ENCODE results near the gene C10orf67.
A peak's percentile ranks its signal among the peaks of the same experiment; 100 is the strongest.
"Not testable (repeated sequence)": the region's sequence is repeated elsewhere in the genome, so short reads cannot be mapped to it uniquely, and the experiment has no call there.

The C10orf67 gene

DNA sequence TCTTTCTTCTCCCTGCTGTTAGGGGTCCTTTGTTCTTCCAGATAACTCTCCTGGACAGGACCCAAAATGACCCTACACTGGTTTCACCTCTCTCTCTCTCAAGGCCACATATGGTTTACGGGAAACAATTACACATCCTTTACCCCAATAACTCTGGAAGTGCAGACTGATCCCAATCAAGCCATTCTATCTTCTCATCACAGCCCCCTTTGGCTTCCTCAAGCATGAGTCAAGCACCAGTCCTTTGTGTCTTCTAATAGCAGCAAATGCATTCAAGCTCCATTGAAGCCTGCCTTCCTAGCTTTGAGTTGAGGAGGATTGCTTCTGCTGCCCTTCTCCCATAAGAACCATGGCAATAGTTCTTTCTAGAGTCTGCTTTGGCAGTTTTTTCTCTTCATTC is 20.2 kb downstream of the C10orf67 start:
- DNase-seq (ENCODE audit: low read depth in 2 of 2): no peak

DNA sequence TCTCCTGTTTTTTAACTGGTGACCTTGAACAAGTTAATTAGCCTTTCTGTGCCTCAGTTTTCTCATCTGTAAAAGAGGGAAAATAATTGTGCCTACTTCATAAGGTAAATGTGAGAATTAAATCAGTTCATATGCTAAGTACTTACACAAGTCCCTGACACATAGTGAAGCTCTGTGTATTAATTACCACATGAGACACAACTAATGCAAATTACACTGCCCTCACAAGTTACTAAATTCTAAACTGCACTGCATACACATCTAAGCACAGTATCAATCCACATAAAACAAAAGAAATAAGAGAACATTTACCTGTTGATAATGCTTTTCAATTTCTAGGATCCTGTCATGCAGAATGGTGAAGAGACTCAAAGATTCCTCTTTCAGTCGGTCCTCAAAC is 22.5 kb downstream of the C10orf67 start:
- DNase-seq (ENCODE audit: low read depth in 2 of 2): no peak

DNA sequence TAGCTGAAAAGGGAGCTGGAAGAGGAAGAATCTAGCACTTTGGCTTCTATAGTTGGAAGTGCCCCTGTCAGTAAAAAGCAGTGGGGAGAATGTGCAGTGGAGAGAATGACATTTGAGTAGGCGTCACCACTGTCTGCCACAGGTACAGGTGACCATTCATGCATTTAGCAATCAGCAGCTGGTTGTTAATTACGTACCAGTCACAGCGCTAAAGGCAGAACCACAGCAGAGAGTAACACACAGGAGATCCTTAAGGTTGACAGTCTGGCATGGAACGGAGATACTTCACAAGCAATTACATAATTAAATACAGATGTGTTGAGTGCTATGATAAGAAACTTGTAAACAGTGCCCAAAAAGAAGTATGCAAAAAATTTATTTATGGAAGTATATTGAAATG is 24.8 kb downstream of the C10orf67 start:
- no peak for DNase-seq (ENCODE audit: low read depth in 2 of 2)

GRCh38 chr10:23318359-23318758 is 26.2 kb downstream of the C10orf67 start:
- DNase-seq (ENCODE audit: low read depth in 2 of 2): no peak

GRCh38 chr10:23317416-23317815 is 27.2 kb downstream of the C10orf67 start:
- DNase-seq (ENCODE audit: low read depth in 2 of 2): no peak

DNA sequence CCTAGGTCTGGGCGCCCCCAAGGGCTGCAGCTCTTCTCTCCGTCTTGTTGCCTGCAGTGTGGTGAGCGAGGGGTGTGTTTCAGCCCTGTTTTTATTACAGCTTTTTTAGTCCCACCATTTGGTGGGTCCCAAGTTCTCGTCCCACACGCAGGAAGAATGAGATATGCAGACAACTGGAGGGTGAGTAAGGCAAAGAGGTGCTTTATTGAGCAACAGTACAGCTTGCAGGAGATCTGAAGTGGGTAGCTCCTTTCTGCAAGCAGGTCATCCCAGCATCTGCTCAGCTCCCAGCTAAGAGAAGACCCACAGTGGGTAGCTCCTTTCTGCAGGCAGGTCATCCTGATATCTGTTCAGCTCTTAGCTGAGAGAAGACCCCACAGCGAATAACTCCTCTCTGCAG is 28.2 kb downstream of the C10orf67 start:
- no peak for DNase-seq (ENCODE audit: low read depth in 2 of 2)

DNA sequence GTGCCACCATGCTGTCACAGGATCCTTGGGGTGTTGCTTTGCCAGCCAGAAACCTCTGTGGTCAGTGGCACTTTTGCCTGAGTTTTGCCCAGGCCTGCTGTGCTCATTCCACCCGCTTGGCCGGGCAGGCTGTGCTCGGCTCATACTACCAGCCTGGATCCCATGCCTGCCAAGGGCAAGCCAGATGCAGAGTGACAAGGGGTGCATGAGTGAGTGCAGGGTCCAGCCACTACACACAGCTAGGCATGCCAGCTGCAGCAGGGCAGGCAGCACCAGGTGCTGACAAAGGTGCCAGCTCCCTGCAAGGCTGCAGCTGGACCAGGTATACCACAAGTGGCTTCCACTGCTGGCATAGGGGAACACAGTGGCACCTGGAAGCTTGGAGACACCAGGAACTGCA is 28.6 kb downstream of the C10orf67 start:
- no peak for DNase-seq (ENCODE audit: low read depth in 2 of 2)

DNA sequence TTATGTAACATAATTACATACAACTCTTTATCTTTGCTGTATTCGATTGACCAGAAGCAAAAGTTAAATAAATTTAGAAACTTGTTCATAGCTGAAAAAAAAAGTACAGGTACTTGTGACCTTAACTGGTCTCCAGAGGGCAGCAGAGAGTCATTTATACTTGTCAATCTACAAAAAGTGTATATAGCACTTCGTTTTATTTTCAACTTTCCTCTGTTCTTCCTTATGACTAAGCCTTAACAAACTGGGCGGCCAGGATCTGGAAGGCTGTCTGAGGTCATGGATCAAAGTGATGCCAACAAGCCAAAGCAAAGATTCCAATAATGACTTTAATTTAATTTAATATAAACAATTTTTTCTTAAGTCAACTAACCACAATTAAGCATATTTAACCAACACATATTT is 29.8 kb downstream of the C10orf67 start:
- peak in 1 of 2 donors; percentile 64 for DNase-seq (ENCODE audit: low read depth in 2 of 2)

DNA sequence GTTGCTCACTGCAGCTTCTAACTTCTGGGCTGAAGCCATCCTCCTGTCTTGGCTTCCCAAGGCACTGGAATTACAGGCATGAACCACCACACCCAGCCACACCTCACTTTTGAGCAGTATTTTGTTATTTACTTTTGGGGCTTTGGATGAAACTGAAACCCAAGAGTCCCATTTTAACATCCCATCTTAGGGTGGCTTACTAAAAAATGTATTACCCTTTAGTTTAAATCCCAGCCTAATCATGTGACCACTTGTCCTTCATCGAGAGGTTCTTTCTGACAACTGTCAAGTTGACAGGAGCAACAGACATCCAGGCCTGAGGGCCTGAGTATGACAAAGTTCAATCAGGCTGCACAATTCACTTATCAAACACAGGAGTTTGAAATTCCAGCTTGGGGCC is 33.6 kb downstream of the C10orf67 start:
- no peak for DNase-seq (ENCODE audit: low read depth in 2 of 2)

GRCh38 chr10:23310404-23310803 is 34.2 kb downstream of the C10orf67 start:
- no peak for DNase-seq (ENCODE audit: low read depth in 2 of 2)

GRCh38 chr10:23299961-23300360 is 44.6 kb downstream of the C10orf67 start:
- not testable (repeated sequence) for DNase-seq (ENCODE audit: low read depth in 2 of 2)

DNA sequence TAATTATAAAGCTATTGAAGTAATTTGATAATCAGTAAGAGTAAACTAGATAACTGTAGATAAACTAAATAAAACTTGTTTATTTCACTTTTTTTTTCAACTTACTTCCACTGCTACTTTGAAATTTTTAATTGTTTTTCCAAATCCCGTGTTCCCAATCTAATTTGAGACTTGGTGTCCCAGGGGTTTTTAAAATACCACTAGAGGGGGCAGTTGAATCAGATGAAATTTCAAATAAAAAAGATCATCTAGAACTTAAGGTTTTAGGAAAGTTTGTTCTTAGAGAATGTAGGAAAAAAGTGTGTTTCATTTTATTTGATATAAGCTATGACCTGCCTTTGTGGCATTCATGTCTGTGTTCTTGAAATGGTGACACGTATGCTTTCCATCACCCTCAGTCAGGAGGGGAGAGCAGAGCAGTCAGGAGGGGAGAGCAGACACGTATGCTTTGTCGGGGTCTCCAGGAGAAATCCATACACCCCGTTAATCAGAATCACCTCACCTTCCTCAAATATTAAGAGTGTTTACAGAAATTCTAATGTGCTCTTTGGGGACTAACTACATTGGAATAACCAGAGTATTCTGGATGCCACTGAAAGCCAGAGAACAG is 49.9 kb downstream of the C10orf67 start:
- no peak for DNase-seq (ENCODE audit: low read depth in 2 of 2)

- DNase-seq (ENCODE audit: low read depth in 2 of 2): no peak
Measured at GRCh38 chr10:23293973-23294590, 50.5 kb downstream of the C10orf67 start.

GRCh38 chr10:23293145-23293724 is 51.4 kb downstream of the C10orf67 start:
- DNase-seq (ENCODE audit: low read depth in 2 of 2): peak in 1 of 2 donors; percentile 22

DNA sequence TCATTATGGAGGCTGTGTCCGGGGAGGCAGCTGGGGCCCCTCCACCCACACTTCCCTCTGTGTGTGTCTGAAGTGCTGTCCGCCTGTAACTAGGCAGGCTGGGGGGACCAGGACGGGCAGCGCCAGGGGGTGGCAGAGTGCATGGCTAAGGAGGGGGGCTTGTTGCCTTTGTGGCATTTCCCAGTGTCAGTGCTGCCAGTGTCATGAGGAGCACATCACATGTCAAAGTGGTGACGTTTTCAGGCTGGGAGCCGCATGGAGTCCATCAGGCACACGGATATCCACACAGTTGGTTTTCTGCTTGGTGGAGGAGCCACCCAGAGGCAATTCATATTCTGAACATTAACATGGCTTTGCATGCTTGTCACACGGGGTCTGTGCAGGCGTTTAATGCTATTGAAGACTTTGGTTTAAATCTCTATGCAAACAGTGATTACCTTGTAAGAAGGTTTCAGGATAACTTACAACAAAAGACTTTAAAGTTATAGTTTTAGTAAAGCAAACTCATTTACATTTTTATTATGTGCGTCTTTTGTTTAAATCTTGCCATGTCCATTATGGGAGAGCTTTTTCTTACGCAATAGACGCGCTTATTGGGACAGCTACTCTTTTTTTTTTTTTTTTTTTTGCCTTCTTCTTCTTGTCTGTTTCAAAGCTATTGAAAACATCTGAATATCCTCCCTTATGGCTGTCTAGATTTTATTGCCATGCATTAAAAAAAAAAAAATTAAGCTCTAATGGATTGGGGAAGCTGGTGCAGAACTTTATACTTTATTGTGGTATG is 52.9 kb downstream of the C10orf67 start:
- DNase-seq (ENCODE audit: low read depth in 2 of 2): no peak

- DNase-seq (ENCODE audit: low read depth in 2 of 2): no peak
Measured at GRCh38 chr10:23284674-23285335, 59.8 kb downstream of the C10orf67 start.

- no peak for DNase-seq (ENCODE audit: low read depth in 2 of 2)
Measured at GRCh38 chr10:23284155-23284554, 60.4 kb downstream of the C10orf67 start.

- no peak for DNase-seq (ENCODE audit: low read depth in 2 of 2)
Measured at GRCh38 chr10:23283680-23284079, 60.9 kb downstream of the C10orf67 start.

DNA sequence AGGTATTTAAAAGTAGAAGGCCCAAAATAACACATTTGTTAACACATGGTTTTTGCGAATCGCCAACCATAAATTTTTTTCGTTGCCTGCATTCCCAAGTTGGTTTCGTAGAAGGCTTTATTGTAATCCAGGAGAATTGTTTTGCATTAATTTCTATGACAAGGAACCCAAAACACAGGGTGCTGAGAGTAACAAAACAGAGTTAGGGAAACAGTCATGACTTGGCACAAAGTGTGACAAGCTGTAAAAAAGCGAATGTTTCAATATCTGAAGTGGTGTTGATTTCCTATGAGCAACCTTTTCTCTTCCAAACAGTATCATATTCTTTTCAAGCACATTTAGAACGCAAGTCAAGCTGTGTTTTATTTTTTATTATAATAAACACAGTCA is 63.6 kb downstream of the C10orf67 start:
- DNase-seq (ENCODE audit: low read depth in 2 of 2): no peak

GRCh38 chr10:23280419-23281043 is 64.1 kb downstream of the C10orf67 start:
- no peak for DNase-seq (ENCODE audit: low read depth in 2 of 2)

DNA sequence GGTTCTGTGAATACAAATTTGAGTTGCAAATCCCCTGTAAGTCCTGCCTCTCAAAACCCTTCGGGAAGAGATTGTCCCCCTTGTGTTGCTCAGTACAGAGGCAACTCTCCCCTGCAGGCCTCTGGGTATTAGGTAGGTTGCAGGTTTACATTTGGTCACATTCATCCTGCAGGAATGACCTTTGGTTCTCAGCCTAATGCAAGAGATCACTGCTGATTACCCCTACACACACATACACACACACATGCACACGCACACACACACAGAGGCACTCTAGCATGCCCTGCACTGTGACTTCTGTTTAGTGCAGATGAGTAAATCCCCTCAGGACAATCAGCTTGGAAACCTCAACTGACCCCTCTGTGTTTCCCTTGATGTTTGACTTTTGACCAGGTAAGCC is 69.2 kb downstream of the C10orf67 start:
- DNase-seq (ENCODE audit: low read depth in 2 of 2): no peak

GRCh38 chr10:23274179-23274578 is 70.4 kb downstream of the C10orf67 start:
- DNase-seq (ENCODE audit: low read depth in 2 of 2): not testable (repeated sequence)
